GM23248 (cell line): ENCODE measurements around the gene NCCRP1.

Source experiments
- EZH2 ChIP-seq: fragments of 200-600 bp; sonication (generic); IDR thresholded peaks from 2 replicates; pipeline ENCODE4 v1.6.1; 2018; ENCODE audit warnings: antibody characterized with exemption, mild to moderate bottlenecking; ENCODE audit not compliant: insufficient read depth, poor library complexity, severe bottlenecking
- EZH2phosphoT487 ChIP-seq: fragments of 200-600 bp; sonication (generic); IDR thresholded peaks from 2 replicates; pipeline ENCODE4 v1.6.1; 2018; ENCODE audit warnings: antibody characterized with exemption, moderate library complexity, mild to moderate bottlenecking, low read depth; ENCODE audit not compliant: insufficient read depth

GRCh38 chr19:39181500-39182173 is 15.1 kb upstream of the NCCRP1 start:
- TF ChIP-seq EZH2phosphoT487 (no peak), EZH2 (no peak)
